Activated gamma-delta T cell treated with Interleukin-2 at 50 U/mL for 16 hours (primary cell): ENCODE data around the gene BTD.

Experiments used
- DNase-seq: peaks from one replicate; pipeline ENCODE4 v3.0.0-alpha.2; 2020

BTD gene

DNA sequence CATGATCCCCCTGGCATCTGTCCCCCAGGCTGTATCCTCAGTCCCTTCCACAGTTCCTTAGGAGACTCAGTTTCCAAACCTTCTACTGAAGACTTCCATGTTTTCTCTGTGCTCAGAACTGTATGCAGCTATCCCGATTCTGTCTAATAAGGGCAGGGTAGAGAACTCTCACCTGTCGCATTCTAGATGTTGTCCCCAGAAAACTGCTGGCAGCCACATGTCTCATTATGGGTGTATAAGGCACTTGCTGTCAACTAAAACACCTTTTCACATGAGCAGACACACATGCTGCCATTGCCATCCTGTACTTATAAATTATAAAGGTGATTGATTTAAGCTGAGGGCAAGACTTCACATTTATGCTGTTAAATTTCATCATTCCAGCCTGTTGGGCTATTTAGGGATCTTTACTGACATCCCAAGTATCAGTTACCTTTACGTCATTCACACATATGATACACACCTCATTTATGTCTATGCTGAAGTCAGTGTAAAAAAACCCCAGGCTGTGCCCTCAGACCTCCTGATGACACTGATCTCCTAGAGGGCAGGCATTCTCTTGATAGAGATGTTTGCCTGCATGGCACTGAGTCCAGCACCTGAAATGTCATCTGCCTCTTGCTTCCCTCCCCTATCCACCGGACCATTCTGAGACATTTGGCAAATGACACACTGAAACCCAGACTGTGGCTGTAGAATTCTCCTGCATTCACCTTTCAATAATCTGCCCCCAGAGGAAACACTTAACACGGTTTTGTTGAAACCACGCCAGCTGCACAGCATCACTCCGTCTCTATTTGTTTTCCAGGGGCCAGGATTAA lies 35.8 kb downstream of the BTD start:
- DNase-seq, result no peak

DNA sequence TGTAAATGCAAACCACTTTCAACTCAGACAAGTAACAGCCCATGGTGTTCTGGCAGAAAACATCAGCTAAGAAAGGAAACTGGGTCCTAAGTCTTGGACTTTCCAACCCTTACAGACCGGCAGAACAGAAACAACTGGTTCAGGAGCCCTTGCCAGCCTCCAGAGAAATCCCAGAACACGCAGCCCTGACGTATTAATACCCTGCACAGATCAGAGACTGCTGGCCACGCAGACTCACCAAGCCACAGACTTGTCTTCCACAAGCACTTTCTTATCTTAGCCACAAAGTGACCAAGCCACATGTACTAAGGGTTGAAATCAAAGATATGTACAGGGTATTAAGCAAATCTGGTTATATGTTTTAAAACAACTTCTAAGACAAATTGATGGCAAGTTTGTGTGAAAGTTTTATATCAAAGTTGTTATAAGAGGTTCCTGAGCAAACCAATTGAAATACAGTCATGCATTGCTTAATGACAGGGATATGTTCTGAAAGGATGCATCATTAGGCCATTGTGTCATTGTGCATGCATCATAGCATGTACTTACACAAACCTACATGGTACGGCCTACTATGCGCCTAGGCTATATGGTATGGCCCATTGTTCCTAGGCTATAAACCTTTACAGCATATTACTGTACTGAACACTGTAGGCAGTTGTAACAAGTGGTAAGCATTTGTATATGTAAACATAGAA lies 36.8 kb downstream of the BTD start:
- no peak for DNase-seq

DNA sequence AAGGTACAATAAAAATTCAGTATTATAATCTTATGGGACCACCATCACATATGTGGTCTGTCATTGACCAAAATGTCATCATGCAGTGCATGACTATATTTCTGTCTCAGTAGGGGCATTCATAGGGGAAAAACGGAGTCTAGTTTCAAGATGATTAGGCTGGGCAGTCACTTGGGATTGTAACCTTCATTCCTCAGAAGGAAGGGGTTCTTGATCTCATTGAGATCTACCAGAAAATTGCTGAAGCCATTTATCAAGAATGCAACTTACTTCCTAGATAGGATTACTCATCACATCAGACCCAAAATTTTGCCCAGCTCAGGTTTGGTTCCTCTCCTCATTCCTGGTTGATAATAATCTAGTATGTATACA lies 37.3 kb downstream of the BTD start:
- DNase-seq, result no peak

DNA sequence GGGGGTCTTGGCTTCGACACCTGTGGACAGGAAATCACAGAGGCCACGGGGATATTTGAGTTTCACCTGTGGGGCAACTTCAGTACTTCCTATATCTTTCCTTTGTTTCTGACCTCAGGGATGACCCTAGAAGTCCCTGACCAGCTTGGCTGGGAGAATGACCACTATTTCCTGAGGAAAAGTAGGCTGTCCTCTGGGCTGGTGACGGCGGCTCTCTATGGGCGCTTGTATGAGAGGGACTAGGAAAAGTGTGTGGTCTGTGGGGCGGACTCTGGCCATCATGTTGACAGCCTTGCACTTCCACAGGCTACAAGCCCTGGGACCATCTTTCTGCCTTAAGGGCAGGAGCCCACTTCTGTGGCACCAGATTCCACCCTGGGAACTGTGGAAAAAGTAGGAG lies 43.7 kb downstream of the BTD start:
- DNase-seq, result no peak

DNA sequence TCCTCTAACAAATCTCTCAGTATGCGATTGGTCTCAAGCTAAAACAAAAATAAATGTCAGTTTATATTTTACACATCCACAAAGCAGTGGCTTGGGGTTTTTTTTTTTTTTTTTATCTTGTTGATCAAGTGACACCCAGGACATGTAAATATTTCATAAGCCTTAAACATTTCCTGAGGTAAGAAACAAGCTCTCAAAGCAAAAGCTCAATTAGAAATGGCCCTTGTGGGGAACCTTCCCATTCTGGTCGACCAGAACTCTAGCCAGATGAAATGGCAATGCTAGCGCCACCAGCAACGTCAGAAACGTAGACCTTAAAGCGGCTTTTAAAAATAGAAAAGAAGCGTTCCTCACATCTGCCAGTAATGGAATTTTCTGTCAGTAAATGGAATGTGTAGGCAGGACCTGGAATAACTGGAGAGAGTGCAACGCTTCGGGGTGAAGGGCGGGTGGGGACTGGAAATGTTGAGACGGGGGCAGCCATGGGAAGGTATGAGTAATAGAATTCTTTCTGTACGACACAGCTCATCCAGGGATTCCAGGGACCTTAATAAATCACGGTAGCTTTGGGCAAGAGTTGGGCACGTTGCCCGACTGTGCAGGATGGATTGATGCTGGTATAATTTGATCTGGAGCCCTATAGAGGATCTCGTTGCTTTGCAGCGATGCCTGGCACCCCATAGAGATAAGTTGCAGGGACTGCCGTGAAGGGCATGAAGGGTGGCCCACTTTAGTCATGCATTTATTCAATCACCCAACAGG lies 44.4 kb downstream of the BTD start:
- no peak for DNase-seq

DNA sequence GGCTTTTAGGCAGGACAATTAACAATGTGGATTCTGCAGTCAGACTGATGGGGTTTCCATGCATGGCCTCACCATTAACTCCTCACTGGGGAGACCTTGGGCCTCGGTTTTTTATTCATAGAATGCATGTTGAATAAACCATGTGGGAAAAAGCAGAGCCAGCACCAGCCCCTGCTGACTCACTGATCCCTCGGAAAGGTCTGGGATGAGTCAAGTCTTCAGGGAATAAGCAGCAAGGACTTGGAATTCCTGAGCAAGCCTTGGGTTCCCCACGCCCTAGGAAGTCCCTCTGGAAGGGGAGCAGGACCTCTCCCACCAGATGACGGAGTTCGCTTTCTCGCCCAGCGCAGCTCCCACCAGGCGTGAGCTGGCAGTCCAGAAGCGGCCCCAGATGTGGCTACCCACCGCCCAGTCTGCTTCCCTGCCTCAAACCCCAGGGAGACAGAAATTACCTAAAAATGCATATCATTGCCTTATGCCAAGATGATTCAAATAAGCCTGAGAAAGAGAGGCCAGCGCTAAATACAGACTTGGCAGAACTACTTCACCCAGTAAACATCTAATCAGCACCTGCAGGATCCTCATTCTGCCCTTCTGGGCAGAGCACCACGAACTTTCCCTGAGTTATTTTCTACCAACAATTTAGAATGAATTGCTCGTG lies 45.4 kb downstream of the BTD start:
- DNase-seq, result no peak

DNA sequence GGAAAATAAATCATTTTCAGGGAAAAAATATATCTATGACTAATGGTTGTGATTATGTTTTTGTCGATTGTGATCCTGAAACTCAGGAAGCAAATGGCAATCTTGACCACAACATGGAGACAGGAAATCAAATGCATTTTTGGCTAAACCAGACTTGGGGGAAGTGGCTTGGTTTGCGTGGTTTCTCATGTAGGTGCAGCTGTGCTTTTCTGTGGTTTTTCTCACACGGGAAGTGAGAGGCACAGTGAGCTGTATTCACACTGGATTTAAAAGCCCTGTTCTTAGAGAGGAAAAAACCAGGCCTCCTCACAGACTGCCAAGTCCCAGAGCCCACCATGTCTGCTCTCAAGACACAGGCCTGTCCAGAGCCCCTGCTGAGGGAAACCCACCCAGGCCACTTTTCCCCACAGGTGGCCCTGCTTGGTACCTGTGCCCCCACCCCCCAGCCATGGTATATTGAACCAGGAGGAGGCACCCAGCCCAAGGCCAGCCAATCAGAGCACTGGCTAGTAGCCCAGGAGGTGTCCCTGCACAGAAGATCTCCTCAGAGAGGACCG lies 46.1 kb downstream of the BTD start:
- DNase-seq, result peak; percentile 45

DNA sequence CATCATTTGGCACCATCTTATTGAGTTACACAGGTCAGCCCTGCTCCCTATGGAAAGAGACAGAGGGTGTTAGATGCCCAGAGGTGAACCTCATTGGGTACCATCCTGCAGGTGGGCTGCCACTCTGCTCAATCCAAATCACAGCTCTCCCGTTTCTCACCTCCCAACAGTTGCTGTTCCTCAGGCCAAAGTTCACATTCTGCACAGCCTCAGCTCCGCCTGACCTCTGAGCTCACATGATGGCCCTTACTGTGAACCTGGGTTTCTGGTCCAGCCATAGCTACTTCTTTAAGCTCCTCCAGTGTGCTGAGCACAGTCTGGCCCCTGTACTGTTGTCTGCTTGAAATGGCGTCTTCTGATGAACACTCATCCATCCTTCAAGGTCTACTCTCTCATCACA lies 47.8 kb downstream of the BTD start:
- no peak for DNase-seq

DNA sequence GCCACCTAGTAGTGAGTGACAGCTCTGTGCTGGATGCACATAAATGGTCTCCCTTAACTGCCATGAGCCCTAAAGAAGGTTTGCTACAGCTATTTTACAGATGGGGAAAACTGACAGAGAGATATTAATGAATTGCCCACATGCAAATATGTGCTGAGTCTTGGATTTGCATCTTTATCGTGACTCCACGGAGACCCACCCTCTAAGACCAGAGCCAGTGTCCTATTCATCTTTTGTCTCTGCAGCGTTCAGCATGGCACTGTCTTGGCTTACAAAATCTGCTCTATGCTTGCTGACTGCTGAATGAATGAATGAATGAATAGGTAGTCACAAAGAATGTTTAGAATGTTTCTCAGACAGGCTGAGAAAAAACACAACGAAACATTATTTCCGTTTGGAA lies 48.3 kb downstream of the BTD start:
- no peak for DNase-seq

DNA sequence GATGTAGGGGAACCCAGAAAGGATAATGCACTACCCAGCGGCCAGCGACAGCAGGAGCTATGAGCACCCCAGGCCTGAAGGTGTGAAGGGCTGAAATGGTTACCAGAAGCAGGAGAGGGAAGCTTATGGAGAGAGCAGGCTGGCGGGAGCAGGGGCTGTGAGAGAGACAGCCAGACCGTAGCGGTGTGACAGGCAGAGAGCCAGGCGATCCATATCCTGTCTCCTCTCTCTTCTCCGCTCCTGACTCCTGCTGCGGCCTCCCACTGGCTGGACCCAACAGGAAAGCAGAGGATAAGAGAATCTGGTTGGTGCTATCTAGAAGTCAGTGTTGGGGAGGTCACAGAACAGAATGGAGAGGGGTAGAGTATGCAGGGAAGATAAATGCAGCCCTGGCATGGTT lies 49.9 kb downstream of the BTD start:
- DNase-seq, result no peak

DNA sequence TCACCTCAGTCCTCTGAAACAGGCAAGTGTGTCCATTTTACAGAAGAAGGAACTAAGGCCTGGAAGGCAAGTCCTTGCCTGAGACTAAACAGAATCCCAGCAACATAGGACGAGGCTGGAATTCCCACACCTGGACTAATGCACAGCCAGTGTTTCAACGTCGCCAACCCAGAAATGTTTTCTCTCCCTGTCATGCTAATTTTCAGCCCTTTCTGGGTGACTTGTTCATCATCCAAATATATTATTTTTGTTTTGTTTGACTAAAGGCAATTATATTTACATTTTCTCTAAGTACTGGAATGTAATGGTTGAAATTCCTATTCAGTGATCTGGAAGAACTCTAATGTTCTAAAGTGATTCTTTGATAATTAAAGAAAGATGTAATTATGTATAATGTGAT lies 51.8 kb downstream of the BTD start:
- no peak for DNase-seq

DNA sequence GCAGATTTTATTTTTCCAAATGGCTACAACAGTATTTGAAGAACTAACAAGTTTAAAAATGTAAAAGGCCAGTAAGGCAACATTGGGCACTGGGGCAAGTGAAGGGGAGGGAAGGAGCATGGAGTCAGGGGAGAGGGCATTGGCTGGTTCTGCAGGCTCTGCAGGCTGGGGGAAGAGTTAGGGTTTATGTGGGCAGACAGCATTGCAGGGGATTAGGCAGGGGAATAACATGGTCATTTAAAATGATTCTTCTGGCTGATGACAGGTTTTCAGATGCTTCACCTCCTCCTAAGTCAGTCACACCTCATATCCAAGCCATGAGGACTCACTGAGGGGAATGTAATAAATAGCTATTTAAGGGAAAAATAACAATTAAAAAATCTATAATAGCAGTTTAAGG lies 52.6 kb downstream of the BTD start:
- no peak for DNase-seq

DNA sequence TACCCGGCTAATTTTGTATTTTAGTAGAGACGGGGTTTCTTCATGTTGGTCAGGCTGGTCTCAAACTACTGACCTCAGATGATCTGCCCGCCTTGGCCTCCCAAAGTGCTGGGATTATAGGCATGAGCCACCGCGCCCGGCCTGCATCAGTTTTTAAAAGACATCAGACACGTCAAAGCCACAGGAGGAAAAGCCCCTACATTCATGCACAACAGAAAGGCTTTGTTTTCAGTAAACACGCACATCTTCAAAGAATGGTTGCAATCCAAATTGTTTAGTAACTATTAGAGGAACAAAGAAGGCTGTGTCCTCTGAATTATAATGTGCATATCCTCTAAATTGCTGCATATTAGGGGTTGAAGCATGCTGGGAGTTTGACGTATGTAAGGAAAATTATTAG lies 53.3 kb downstream of the BTD start:
- no peak for DNase-seq

DNA sequence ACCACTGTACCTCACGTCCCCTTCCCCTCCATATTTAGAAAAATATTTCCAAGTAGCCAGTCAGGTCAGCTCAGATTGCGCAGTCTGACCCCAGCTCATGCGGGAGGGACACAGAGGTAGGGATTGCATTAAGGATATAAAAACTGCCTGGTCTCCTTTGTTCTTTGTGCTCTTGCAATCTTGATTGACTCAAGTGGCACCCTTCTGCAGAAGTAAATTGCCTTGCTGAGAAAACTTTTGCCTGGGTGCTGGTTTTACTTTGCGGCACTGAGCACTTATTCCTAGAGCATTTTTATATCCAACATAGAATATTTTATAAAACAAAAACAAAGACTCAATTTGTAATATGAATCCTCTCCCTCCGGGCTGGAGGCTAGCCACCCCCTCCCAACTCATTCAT lies 54.8 kb downstream of the BTD start:
- no peak for DNase-seq

DNA sequence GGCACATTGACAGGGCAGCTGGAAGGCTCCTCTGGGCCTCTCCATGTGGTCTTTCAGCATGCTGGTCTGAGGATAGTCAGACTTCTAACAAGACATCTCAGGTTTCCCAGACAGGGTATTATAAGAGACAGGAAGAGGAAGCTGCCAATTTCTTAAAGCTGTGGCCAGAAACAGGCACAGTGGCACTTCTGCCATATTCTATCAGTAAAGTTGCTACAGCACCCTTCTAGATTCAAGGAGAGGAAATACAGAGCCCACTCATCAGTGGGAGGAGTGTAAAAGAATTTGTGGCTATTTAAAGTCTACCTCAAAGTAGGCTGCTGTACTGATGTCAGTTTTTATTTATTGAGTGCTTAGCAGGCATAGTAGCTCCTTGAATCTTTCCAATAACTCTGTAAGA lies 55.5 kb downstream of the BTD start:
- no peak for DNase-seq

DNA sequence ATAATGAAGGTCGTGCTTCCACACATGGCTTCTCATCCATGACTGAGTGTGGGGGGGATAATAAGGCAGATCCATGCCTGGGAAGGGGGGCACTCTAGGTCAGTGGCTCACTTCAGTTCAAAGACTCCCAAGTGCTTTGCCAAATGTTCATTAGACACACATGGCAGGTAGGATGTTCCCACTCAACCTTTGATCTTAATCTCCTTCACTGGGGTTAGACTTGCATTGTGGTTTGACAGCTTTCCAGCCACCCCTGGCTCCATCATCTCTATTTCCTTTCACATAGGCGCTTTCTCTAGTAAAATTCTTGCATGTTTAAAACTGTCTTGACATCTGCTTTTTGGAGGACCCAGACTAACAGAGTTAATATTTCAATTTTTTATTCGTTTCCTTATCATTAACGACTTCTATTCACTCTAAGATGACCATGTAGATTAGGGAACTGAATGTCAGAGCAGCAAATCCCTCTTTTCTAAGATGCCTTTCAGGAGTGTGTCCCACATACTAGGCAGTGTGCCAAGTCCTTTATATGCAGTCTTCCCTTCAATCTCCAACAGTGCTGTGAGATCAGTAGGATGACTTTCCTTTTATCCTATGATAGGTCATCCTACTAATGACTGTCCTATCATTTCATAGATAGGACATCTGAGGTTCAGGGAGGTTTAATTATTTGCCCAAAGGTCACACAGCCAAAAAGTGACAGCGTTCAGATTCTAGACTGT lies 57.9 kb downstream of the BTD start:
- DNase-seq, result no peak

DNA sequence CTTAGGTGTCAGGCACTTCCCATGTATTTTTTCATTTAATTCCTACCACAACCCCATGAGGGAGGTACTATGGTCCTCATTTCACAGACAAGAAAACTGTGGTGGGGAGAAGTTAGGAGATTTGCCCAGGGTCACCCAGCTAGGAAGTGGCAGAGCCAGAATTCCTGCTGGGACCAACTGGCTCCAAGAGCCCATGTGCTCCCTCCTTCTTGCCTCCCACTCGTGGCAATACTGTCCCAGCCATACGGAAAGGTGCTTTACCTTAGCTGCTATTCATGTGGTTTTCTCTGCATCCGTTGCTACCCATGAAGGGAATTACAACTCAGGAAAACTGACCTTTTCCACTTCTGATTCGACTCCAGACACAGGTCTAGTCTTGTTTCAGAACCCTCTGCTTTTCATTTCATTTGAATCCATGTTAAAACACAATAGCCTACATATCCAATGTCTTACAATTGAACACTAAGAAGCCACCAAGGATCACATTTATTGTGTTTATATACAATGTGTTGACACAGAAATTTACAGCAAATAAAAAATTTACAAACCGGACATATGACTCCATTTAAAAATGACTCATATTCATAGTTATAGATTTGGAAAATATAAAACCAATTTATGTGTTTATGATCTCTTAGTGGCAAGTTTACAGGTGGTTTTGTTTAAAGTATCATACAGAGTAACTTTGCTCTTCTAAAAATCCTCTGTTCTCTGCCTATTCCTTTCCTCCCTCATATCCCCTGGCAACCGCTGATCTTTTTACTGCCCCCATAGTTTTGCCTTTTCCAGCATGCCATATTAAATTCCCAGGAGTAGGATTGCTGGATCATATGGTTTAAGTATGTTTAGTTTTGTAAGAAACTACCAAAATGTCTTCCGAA lies 58.8 kb downstream of the BTD start:
- no peak for DNase-seq

DNA sequence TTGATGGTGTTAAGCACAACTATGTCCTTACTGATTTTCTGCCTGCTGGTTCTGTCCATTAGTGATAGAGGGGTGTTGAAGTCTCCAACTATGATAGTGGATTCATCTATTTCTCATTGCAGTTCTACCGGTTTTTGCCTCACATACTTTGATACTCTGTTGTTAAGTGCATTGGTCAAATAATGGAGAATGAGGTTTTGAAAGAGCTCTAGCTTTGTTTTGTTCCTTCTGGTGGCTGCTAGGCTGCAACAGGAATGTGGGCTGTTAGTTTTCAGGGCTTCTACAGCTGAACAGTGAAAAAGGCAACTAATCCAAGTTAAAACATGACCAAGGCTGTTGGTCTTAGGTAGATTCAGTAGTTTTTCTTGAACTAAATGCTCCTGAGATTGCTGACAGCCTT lies 62.6 kb downstream of the BTD start:
- no peak for DNase-seq

DNA sequence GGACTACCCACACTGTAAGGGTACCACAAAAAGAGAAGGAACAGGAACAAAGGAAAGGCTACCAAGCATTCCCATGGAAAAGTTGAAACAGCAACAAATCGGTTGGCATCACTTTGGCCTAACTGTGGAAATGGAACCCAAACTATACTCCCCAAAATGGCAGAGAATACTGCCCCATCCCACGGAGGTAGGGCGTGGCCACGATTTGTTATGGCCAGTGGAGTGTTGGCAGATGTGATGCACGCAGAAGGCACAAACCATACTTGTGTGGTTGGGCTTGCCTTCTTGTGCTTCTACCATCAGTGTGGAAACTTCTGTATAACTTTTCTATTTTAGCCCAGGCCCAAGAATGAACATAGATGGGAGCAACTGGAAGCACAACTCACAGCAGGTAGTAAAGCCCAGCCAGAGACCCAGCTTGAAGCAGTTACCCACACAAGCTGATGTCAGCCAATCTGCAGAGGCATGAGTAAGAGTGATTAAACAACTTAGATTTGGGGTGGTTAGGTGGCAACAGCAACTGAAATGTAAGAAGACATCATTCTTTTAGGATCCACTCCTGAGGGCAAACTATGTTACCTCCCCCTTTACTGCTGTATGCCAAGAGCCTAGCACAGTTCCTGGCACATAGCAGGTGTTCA lies 64.1 kb downstream of the BTD start:
- no peak for DNase-seq

DNA sequence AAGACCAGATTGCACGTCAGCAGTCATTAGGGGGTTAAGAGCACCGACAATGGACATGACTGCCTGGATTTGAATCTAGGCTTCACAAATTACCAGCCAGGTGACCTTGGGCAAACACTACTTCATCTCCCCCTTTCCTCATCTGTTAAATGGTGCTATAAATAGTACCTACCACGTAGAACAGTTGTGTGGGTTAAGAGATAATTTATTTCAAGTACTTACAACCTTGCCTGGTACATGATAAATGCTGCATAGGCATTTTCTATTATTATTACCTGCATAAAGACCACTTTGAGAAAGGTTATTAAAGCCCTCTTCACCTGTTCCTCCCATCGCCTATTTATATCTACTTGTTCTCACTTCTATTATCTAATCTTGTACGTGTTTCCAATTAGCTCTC lies 64.7 kb downstream of the BTD start:
- no peak for DNase-seq

DNA sequence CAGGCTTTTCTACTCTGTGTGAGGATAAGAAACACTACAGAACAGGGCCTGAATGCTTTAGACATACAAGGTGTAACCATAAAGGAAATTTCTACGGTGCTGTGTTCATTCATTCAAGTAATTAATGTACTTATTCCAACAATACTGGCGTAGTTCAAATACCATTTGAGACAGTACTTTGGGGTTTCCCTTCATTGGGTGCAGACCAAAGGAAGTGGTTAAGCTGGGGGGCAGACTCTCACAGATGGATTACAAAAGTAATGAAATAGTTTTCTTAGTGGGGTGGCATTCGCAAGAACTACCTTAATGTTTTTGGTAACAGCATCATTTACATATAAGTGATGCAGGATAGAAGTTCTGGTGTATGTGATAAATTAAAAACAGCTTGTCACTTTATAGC lies 65.9 kb downstream of the BTD start:
- peak; percentile 15 for DNase-seq
